NCI-H748 (cell line): ENCODE measurements around the gene KRTCAP2.
A peak's percentile ranks its signal among the peaks of the same experiment; 100 is the strongest.
"Not testable (repeated sequence)": the region's sequence is repeated elsewhere in the genome, so short reads cannot be mapped to it uniquely, and the experiment has no call there.

Source experiments
- DNase-seq: peaks from one replicate; lab custom pipeline; 2025; ENCODE audit not compliant: unreplicated experiment; lab: John Stamatoyannopoulos, UW

The KRTCAP2 gene

DNA sequence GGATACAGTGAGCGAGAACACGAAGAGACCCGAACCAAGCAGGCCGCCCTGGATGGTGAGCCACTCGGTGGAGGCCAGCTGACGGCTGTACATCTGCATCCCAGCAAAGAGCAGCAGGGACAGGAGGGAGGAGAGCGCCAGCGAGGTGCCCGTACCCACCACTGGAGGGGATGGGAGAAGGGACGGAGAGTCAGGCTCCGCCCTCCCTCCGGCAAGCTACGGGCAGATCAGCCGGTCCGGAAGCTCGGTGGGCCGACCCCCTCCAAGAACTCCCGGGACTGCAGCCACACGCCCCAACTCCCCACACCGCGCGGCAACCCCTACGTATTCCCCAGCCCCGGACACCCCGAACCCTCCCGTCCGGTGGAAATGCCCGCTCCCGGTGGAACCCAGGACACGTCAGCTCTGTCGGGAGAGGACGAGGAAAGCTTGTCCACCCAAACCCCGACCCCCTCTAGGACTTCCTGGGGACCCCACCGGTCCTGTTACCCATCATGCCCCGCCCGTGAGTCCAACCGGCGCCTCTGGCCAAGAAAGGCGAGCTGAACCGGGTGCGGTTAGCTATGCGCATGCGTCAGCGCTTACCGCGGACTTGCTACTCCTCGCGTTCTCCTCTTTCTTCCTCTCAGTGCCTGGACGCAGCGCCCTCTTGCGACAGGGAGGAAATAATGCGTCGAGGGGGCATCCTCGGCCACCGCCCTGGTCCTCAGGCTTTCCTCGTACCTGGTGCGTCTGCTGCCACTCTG lies at the start of gene KRTCAP2:
TSS of gene KRTCAP2 (minus strand) at position 573 of the 746 bp plus-strand sequence. CDS start at position 493, 80 bp downstream.
- DNase-seq = peak; percentile 97

- not testable (repeated sequence) for DNase-seq
These were observed 47.3 kb upstream of the KRTCAP2 start for GRCh38 chr1:155220211-155220965.

GRCh38 chr1:155219592-155220031 lies 46.5 kb upstream of the KRTCAP2 start:
- peak; percentile 50 for DNase-seq

- peak; percentile 85 for DNase-seq
These were observed 45.9 kb upstream of the KRTCAP2 start for GRCh38 chr1:155218854-155219591.

- DNase-seq = not testable (repeated sequence)
These were observed 41.6 kb upstream of the KRTCAP2 start for GRCh38 chr1:155214702-155215101.

- DNase-seq = not testable (repeated sequence)
These were observed 38.9 kb upstream of the KRTCAP2 start for GRCh38 chr1:155212051-155212440.

DNA sequence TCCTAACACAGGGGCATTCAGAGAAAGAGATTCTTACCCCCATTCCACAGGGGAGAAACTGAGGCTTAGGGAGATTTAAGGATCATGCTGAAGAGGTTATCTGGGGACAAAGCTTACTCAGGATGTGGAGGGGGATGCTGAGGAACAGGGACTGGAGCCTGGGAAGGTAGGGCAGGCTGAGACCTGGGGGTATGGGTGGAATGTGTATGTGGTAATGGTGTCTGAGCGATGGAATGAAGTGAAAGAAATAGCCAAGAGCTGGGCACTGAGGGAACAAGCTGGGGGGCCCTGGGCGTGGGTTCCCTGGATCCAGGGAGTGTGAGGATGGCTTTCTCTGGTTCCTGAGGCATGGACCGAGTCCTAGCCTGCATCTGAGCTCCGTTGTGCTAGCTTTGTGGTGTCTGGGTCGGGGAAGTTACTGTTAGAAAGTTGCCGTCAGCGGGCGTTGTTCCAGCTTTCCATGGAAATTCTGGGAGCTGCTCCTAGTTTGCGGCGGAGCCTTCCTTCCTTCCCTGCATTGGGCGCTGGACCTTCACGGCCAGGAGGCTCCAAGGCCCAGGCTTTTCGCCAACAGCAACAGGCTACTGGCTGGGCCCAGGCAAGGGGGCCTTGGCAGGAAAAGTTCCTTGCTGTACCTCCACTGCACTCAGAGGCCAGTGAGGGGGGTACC lies 38.4 kb upstream of the KRTCAP2 start:
- not testable (repeated sequence) for DNase-seq

DNA sequence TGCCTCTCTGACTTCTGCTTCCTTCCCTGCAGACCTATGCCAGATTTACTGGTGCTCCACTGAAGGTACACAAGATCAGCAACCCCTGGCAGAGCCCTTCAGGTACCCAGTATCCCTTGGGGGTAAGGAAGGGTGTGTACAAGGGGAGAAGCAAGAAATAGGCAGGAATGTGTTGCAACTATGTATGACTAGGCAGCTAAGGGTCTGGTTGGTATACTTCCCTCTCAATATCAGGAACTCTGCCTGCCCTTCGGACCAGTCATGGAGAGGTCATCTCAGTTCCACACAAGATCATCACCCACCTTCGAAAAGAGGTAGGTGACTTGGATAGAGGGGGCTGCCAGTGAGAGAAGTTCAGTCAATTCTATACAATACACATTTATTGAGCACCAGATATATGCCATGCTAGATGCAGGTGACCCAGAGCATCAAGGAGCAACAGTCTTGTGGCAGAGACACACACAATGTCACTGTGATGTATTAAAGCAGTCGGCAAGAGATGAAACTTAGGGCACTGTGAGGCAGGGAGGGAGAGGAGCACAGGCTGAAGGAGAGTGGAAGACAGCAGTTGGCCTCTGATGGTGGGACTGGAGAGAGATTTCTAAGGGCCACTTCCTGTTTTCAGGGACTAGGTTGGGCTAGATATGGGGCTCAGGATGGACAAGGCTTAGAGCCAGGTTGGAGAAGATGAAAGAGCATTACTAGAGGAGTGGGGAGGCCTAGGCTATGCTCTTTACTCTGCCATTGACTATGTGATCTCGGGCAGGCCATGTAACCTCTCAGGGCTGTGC lies 37.4 kb upstream of the KRTCAP2 start:
- DNase-seq = no peak

- DNase-seq = no peak
These were observed 36.2 kb upstream of the KRTCAP2 start for GRCh38 chr1:155209312-155209721.

GRCh38 chr1:155208541-155209311 lies 35.6 kb upstream of the KRTCAP2 start, which contains the start of gene MTX1:
TSS of gene MTX1 (plus strand) at chr1:155208695. CDS start at chr1:155208805, 110 bp downstream.
- DNase-seq = peak; percentile 92

GRCh38 chr1:155207806-155208540 lies 34.9 kb upstream of the KRTCAP2 start, which contains the start of gene THBS3:
TSS of gene THBS3 (minus strand) at chr1:155207897. CDS start at chr1:155207876, 21 bp downstream.
- DNase-seq = peak; percentile 77

DNA sequence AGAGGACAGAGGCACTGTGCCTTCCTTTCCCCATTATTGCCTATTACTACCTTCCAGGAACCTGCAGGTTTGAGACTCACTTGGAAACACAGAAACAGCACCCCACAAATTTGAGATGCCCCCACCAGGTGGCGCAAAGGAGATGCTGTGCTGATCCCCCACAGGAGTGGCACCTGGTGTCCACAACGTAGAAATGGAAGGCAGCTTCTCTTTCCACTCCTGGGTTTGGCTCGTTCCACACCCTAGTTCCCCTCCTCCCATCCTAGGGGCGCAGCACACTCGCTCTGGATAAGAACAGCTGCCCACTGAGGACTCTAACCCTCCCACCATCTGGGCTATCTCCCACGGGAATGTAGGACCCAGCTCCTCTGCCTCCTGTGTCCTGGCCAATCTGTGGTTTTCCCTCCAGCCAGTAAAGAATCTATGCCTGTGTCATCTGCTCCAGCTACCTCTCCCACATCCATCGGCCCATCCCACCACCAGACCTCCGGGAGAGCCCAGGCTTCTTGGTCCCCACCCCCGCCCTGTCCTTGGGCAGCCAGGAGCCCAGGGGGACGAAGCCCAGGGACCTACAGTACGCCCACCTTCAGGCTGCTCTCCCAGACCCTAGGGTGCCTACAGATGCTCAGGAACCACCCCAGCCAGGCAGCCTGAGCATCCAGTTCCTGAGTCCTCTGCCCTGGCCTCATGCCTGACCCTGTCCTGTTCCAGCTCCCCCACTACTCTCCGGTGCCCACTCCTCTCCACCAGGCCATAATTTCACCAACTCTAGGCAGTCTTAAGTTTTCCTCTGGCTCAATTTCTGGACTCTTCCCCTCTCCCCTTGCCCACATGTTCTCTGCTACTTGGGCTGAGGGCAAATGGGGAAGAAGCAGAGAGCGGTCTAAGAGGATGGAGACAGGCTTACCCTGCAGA lies 34.0 kb upstream of the KRTCAP2 start:
- peak; percentile 87 for DNase-seq

- DNase-seq = no peak
These were observed 33.0 kb upstream of the KRTCAP2 start for GRCh38 chr1:155205969-155206593.

DNA sequence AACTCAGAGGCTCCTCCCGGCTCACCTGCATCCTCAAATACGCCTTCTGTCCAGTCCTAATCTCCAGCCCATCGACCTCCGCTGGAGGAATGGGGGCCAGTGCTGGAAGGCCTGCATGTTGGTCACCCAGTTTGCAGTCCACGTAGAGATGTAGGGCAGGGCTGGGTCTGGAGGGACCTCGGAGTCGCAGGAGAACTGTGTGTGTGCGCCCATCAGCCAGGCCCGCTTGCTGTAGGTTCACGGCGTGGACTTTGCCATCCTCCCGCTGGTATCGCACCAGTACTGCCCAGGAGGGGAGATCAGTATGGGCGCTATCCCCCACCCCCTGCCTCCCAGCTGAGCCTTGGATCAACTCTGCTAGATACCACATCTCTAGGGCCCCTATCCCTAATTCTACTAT lies 31.9 kb upstream of the KRTCAP2 start:
- no peak for DNase-seq

DNA sequence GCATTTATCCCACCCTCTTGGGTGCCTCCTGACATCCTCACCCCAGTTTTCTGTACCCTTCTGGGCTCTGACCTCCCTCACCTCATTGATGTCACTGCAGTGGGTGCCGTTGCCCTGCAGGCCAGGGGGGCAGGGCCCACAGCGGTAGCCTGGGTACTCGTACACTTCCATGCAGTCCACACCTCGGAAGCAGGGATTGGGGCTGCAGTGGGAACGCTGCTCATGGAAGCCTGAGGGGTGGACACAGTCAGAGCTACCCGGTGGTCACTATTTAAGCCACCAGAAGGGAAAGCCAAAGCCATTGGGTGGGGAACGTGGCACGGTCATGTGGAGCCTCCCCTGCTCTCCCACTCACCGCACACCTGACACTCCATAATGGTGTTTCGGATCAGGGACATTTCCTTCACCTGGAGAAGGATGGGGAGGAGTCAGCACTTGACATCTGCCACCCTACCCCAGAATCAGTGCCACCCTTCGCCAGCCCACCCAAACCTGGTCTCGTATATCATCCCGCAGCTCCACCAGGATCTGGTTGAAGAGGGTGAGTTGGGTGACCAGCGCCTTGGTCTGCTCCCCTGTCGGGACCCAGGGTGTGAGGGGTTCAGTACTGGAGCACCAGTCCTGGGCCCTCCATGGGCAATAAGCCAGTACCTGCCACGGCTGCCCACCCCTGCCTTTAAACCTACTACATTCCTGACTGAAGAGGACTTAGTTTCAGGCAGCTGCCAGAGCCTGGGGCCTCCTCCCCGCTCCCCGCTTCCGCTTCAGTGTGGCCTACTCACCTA lies 29.8 kb upstream of the KRTCAP2 start:
- no peak for DNase-seq

GRCh38 chr1:155202198-155202597 lies 29.1 kb upstream of the KRTCAP2 start:
- no peak for DNase-seq
